BLaER1 treated with 17β-estradiol and CSF1 and Interleukin-3, amounts not matched to agents 10 nM and 100 nM (cell line): ENCODE data around the gene WDR81.
"Not testable (repeated sequence)": the region's sequence is repeated elsewhere in the genome, so short reads cannot be mapped to it uniquely, and the experiment has no call there.

Experiments used
- H3K27ac ChIP-seq, 11 experiments: shearing (Covaris generic); formaldehyde crosslinking; 2 replicates each; pipeline ENCODE4 v1.8.1; 2022
- H3K27me3 ChIP-seq, 11 experiments: shearing (Covaris generic); formaldehyde crosslinking; 2 replicates each; pipeline ENCODE4 v1.8.1; 2022
- H3K36me3 ChIP-seq, 11 experiments: shearing (Covaris generic); formaldehyde crosslinking; 2 replicates each; pipeline ENCODE4 v1.8.1; 2022
- H3K4me1 ChIP-seq, 10 experiments: shearing (Covaris generic); formaldehyde crosslinking; 2 replicates each; pipeline ENCODE4 v1.8.1; 2022
- H3K4me2 ChIP-seq, 11 experiments: shearing (Covaris generic); formaldehyde crosslinking; 2 replicates each; pipeline ENCODE4 v1.8.1; 2022
- H3K4me3 ChIP-seq, 10 experiments: shearing (Covaris generic); formaldehyde crosslinking; 2 replicates each; pipeline ENCODE4 v1.8.1; 2022
- H3K9ac ChIP-seq, 11 experiments: shearing (Covaris generic); formaldehyde crosslinking; 2 replicates each; pipeline ENCODE4 v1.8.1; 2022
- H3K9me3 ChIP-seq, 11 experiments: shearing (Covaris generic); formaldehyde crosslinking; replicated peaks in 1 of 11; 2 replicates each; pipeline ENCODE4 v1.8.1; 2022
- H4K20me1 ChIP-seq, 11 experiments: shearing (Covaris generic); formaldehyde crosslinking; 2 replicates each; pipeline ENCODE4 v1.8.1; 2022
- Cebpa-rat ChIP-seq, 11 experiments: shearing (Covaris generic); IDR thresholded peaks; 2 replicates each; pipeline ENCODE4 v1.8.1; 2022

Gene WDR81

DNA sequence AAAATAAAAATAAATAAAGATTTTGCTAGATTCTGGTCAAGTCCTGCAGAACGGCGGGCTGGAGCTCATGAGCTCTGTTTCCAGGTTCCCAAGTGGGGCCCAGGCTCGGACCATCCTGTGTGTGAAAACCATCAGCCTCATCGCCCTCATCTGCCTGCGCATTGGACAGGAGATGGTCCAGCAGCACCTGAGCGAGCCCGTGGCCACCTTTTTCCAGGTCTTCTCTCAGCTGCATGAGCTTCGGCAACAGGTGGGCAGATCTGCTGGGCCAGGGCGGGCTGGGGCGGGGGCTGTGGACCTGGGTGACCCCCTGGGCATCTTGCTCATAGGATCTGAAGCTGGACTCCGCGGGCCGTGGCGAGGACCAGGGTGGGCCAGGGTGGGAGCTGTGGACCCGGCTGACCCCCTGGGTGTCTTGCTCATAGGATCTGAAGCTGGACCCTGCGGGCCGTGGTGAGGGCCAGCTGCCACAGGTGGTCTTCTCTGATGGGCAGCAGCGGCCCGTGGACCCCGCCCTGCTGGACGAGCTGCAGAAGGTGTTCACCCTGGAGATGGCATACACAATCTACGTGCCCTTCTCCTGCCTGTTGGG is 7.8 kb downstream of the WDR81 start:
- peak overlapping the region in 7 of 11 experiments; percentile 5 to 62 (median 38); a peak in 10 of 22 replicates for H3K27ac ChIP-seq
- H3K4me1 ChIP-seq = peaks cover 73 to 98% (median 84%) of the 10 kb centered on the region in 10 experiments
- H3K4me3 ChIP-seq = no peak overlapping the region
- no peak for TF ChIP-seq Cebpa-rat (IDR thresholded peaks at IDR 0.05)
- no peaks in the 10 kb centered on the region for H3K9me3 ChIP-seq
- H3K4me2 ChIP-seq = peak overlapping the region in 10 of 11 experiments; percentile 32 to 82 (median 60); a peak in 17 of 22 replicates
- peaks cover 0 to 89% (median 29%) of the 10 kb centered on the region in 11 experiments; a peak in 16 of 22 replicates for H4K20me1 ChIP-seq
- no peaks in the 10 kb centered on the region for H3K27me3 ChIP-seq
- H3K36me3 ChIP-seq = peaks cover 30 to 86% (median 62%) of the 10 kb centered on the region in 11 experiments
- peak overlapping the region in 10 of 11 experiments; percentile 9 to 72 (median 28); a peak in 12 of 22 replicates for H3K9ac ChIP-seq

DNA sequence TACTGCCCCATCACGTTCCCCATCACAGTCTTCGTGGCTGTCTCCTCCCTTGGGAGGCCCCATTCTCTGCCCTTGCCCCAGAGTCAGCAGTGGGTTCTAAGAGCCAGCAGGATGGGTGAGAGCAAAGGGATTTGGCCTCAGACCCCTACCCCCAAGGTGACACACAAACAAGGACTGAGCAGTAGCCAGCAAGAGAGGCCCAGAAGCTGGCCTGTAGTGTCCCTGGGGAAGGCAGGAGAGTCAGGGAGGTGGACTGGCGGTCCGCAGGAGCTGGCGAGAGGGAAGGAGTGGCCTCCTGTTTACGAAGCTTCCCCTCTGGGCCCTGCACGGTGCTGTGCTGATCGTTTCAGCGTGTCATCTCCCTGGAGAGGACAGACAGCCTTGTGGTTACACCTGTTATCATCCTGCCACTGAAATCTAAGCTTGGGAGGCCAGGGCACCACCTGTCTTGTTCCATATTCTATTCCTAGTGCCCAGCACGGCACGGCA is 8.4 kb downstream of the WDR81 start:
- peaks cover 67 to 95% (median 82%) of the 10 kb centered on the region in 10 experiments for H3K4me1 ChIP-seq
- peaks cover 0 to 89% (median 26%) of the 10 kb centered on the region in 11 experiments; a peak in 17 of 22 replicates for H4K20me1 ChIP-seq
- H3K9ac ChIP-seq = peak overlapping the region in 10 of 11 experiments; percentile 9 to 72 (median 28); a peak in 12 of 22 replicates
- no peak overlapping the region for H3K4me3 ChIP-seq
- H3K4me2 ChIP-seq = peak overlapping the region in 10 of 11 experiments; percentile 32 to 82 (median 60); a peak in 17 of 22 replicates
- H3K27ac ChIP-seq = peak overlapping the region in 8 of 11 experiments; percentile 5 to 62 (median 34); a peak in 10 of 22 replicates
- no peaks in the 10 kb centered on the region for H3K9me3 ChIP-seq
- H3K36me3 ChIP-seq = peaks cover 30 to 86% (median 62%) of the 10 kb centered on the region in 11 experiments
- H3K27me3 ChIP-seq = no peaks in the 10 kb centered on the region
- TF ChIP-seq Cebpa-rat (IDR thresholded peaks at IDR 0.05) = no peak

DNA sequence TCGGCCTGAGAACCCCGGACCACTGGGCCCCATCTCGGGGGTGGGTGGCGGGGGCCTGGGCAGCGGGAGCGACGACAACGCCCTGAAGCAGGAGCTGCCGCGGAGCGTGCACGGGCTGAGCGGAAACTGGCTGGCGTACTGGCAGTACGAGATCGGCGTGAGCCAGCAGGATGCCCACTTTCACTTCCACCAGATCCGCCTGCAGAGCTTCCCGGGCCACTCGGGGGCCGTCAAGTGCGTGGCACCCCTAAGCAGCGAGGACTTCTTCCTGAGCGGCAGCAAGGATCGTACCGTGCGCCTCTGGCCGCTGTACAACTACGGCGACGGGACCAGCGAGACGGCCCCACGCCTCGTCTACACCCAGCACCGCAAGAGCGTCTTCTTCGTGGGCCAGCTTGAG is 9.3 kb downstream of the WDR81 start:
- Histone ChIP-seq H3K4me2 (peak overlapping the region in 10 of 11 experiments; percentile 12 to 82 (median 60); a peak in 15 of 22 replicates), H3K4me3 (no peak overlapping the region), H3K36me3 (peaks cover 25 to 84% (median 58%) of the 10 kb centered on the region in 11 experiments), H3K4me1 (peaks cover 59 to 87% (median 74%) of the 10 kb centered on the region in 10 experiments), H3K9me3 (no peaks in the 10 kb centered on the region), H3K27me3 (no peaks in the 10 kb centered on the region), H3K27ac (peak overlapping the region in 1 of 11 experiments; percentile 58; a peak in 1 of 22 replicates), H4K20me1 (peaks cover 0 to 86% (median 24%) of the 10 kb centered on the region in 11 experiments; a peak in 15 of 22 replicates), H3K9ac (no peak overlapping the region)
- no peak for TF ChIP-seq Cebpa-rat (IDR thresholded peaks at IDR 0.05)

DNA sequence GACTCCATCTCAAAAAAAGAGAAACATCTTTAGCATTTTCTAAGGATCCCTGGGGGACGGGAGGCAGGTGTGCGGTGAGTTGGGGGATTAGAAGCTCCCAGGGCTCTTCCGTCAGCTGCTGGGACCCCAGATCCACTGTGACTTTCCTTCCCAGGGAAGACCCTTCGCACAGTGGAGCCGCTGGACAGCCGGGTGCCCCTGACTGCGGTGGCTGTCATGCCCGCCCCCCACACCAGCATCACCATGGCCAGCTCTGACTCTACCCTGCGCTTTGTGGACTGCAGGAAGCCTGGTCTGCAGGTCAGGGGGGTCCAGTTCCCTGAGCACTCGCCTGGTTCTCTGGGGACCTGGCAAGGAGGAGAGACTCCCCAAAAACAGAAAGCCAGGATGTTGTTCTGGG is 10.9 kb downstream of the WDR81 start:
- H3K9ac ChIP-seq = peak overlapping the region in 8 of 11 experiments; percentile 18 to 59 (median 35); a peak in 7 of 22 replicates
- H4K20me1 ChIP-seq = peaks cover 0 to 70% (median 20%) of the 10 kb centered on the region in 11 experiments; a peak in 15 of 22 replicates
- no peaks in the 10 kb centered on the region for H3K27me3 ChIP-seq
- TF ChIP-seq Cebpa-rat (IDR thresholded peaks at IDR 0.05) = no peak; a peak in 1 of 22 replicates
- no peak overlapping the region for H3K4me3 ChIP-seq
- H3K36me3 ChIP-seq = peaks cover 24 to 70% (median 55%) of the 10 kb centered on the region in 11 experiments
- peak overlapping the region in 9 of 11 experiments; percentile 13 to 61 (median 40); a peak in 15 of 22 replicates for H3K27ac ChIP-seq
- H3K9me3 ChIP-seq = no peaks in the 10 kb centered on the region
- H3K4me2 ChIP-seq = peak overlapping the region; percentile 28 to 84 (median 48); a peak in 19 of 22 replicates
- H3K4me1 ChIP-seq = peaks cover 50 to 71% (median 61%) of the 10 kb centered on the region in 10 experiments

DNA sequence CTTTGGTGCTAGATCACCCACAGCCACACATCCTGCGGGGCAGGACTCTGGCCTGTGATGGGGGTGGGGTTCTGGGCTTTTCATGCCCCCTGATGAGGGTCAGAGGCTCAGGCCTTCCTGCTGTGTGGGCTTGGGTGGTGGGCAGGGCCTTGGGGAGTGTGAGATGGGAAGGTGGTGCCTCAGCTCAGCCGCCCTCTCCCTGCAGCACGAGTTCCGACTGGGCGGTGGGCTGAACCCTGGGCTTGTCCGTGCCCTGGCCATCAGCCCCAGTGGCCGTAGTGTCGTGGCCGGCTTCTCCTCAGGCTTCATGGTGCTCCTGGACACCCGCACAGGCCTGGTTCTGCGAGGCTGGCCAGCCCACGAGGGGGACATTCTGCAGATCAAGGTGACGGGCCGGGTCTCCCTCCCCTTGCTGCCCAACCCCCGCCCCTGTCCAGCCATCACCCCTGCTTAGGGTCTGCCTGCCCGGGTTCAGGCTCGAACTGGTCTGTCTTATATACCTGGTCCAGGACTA is 11.4 kb downstream of the WDR81 start:
- Histone ChIP-seq H3K9ac (peak overlapping the region in 7 of 11 experiments; percentile 18 to 59 (median 41); a peak in 8 of 22 replicates), H3K9me3 (no peaks in the 10 kb centered on the region), H3K4me1 (peaks cover 50 to 66% (median 58%) of the 10 kb centered on the region in 10 experiments), H3K4me2 (peak overlapping the region; percentile 28 to 84 (median 48); a peak in 19 of 22 replicates), H3K4me3 (no peak overlapping the region), H4K20me1 (peaks cover 0 to 65% (median 16%) of the 10 kb centered on the region in 11 experiments; a peak in 14 of 22 replicates), H3K36me3 (peaks cover 21 to 65% (median 50%) of the 10 kb centered on the region in 11 experiments), H3K27ac (peak overlapping the region in 9 of 11 experiments; percentile 23 to 61 (median 49); a peak in 16 of 22 replicates), H3K27me3 (no peaks in the 10 kb centered on the region)
- TF ChIP-seq Cebpa-rat (IDR thresholded peaks at IDR 0.05) = no peak

DNA sequence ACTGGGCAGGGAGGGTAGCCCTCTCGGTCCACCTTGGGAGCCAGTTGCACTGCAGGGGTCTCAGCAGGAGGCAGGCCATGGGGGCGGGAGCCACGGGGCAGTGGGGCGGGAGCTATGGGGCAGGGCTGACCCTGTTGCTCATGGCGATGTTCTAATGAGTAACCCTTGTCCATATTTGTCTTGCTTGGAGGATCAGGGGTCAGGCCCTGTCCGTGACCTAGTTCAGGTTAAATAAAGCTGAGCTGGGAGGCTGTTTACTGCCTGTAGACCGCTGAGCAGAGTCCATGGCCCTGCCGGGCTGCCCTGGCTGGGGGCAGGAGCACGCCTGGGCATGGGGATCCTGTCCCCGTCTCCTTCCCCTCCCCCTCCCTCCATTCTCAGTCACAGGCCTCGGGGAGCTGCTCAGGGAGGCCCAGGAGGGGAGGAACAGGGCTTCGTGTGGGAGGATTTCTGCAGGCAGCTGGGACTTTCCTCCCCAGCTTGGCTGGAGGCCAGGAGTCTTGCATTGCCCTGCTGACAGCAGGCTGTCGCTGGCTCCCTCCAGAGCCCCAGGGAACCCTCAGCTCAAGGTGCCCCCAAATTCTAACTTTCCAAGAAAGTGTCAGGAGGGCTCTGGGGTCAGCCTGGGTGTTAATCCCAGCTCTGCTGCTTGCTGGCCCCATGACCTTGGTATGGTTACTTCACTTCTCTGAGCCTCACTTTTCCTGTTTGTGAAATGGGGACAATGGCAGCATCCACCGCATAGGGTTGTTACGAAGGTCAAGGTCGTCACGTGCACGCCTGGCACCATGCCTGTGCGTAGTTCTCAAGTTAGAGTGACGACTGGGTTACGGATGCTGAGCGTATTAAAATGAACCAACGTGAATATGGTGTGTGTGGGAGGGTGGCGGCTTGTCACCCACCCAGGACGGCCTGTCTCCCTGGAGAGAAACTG is 12.1 kb downstream of the WDR81 start:
- H4K20me1 ChIP-seq = peaks cover 0 to 58% (median 11%) of the 10 kb centered on the region in 11 experiments; a peak in 11 of 22 replicates
- H3K27me3 ChIP-seq = no peaks in the 10 kb centered on the region
- TF ChIP-seq Cebpa-rat (IDR thresholded peaks at IDR 0.05) = no peak
- H3K27ac ChIP-seq = peak overlapping the region in 10 of 11 experiments; percentile 10 to 55 (median 42); a peak in 13 of 22 replicates
- peak overlapping the region in 10 of 11 experiments; percentile 8 to 59 (median 44); a peak in 12 of 22 replicates for H3K9ac ChIP-seq
- peak overlapping the region in 1 of 10 experiments; percentile 11; a peak in 1 of 20 replicates for H3K4me3 ChIP-seq
- no peaks in the 10 kb centered on the region for H3K9me3 ChIP-seq
- H3K4me1 ChIP-seq = peaks cover 48 to 61% (median 54%) of the 10 kb centered on the region in 10 experiments
- peaks cover 17 to 58% (median 43%) of the 10 kb centered on the region in 11 experiments for H3K36me3 ChIP-seq
- H3K4me2 ChIP-seq = peak overlapping the region; percentile 12 to 84 (median 55); a peak in 19 of 22 replicates

DNA sequence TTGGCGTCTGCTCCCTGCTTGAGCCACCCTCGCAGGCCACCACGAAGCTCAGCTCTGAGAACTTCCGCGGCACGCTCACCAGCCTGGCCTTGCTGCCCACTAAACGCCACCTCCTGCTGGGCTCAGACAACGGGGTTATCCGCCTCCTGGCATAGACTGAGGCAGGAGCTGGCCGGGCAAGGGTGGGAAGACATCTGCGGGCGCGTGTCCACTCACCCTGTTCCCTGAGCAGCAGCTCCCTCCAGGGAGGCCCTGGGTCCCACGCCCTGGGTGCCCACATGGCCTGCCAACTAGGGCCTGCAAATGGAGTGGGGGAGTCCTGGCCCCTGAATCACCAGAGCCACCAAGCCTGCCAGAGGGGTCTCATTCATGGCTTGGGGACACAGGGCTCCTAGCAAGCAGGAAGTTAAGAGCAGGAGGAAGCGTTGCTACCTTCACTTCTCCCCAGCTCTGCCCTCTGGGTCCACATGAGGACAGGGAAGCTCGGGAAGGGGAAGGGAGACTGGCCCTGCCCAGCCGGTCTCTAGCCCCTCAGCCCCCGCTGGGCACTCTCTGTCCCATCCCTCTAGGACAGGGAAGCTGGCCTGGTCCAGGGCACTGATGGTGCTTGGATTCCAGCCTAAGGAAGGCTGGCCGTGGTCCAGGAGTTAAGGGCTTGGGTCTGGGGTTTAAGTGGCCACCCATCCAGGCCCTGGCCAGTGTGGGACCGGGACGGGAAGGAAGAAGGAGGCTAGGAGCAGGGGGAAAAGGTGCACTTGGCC is 13.2 kb downstream of the WDR81 start:
- peak overlapping the region in 2 of 11 experiments; percentile 34 to 54; a peak in 2 of 22 replicates for H3K9ac ChIP-seq

DNA sequence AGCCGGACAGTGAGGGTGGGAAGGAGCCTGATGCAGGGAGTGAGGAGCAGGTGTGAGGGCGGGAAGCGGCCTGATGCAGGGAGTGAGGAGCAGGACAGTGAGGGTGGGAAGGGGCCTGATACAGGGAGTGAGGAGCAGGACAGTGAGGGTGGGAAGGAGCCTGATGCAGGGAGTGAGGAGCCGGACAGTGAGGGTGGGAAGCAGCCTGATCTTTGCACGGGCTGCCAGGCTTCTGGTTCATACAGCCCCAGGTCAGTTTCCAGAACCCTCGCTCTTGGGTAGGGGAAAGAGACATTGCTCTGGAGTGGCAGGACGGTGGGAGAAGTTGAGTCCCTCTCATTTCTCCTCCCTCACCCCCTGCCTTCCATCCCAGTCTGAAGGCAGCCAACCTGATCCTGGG is 17.4 kb downstream of the WDR81 start:
- Histone ChIP-seq H3K36me3 (peaks cover 7 to 17% (median 15%) of the 10 kb centered on the region in 11 experiments; a peak in 19 of 22 replicates), H4K20me1 (peaks cover 0 to 16% (median 0%) of the 10 kb centered on the region in 11 experiments; a peak in 7 of 22 replicates), H3K4me1 (peaks cover 0 to 17% (median 6%) of the 10 kb centered on the region in 10 experiments; a peak in 16 of 20 replicates)
- not testable (repeated sequence) for H3K4me2 ChIP-seq, H3K9ac ChIP-seq, H3K27ac ChIP-seq, H3K9me3 ChIP-seq, H3K27me3 ChIP-seq, H3K4me3 ChIP-seq

More for the DNA sequence above, 13.2 kb downstream of the WDR81 start:
- peaks cover 40 to 58% (median 47%) of the 10 kb centered on the region in 10 experiments for H3K4me1 ChIP-seq
- no peak overlapping the region for H3K4me3 ChIP-seq
- peaks cover 17 to 54% (median 43%) of the 10 kb centered on the region in 11 experiments for H3K36me3 ChIP-seq
- peak overlapping the region in 6 of 11 experiments; percentile 9 to 49 (median 32); a peak in 6 of 22 replicates for H3K27ac ChIP-seq
- no peaks in the 10 kb centered on the region for H3K27me3 ChIP-seq
- no peaks in the 10 kb centered on the region for H3K9me3 ChIP-seq
- no peak for TF ChIP-seq Cebpa-rat (IDR thresholded peaks at IDR 0.05)
- H4K20me1 ChIP-seq = peaks cover 0 to 53% (median 11%) of the 10 kb centered on the region in 11 experiments; a peak in 10 of 22 replicates
- peak overlapping the region in 3 of 11 experiments; percentile 59 to 84 (median 72); a peak in 6 of 22 replicates for H3K4me2 ChIP-seq
